ENCODE measurements around the gene USP10.

Gene USP10

GRCh38 chr16:84769416-84769815, 69.6 kb downstream of the USP10 start:
- no peak for DNase-seq (ENCODE audit: low read depth in 2 of 2)

GRCh38 chr16:84773312-84773711, 73.5 kb downstream of the USP10 start:
- no peak for DNase-seq (ENCODE audit: low read depth in 2 of 2)

GRCh38 chr16:84774810-84775209, 75.0 kb downstream of the USP10 start:
- no peak for DNase-seq (ENCODE audit: low read depth in 2 of 2)

GRCh38 chr16:84775262-84775810, 75.5 kb downstream of the USP10 start:
- DNase-seq (ENCODE audit: low read depth in 2 of 2), result no peak

GRCh38 chr16:84777435-84777834, 77.6 kb downstream of the USP10 start:
- no peak for DNase-seq (ENCODE audit: low read depth in 2 of 2)

GRCh38 chr16:84778720-84779119, 78.9 kb downstream of the USP10 start:
- DNase-seq (ENCODE audit: low read depth in 2 of 2), result no peak

- no peak for DNase-seq (ENCODE audit: low read depth in 2 of 2)
Observed at GRCh38 chr16:84780063-84780462, 80.3 kb downstream of the USP10 start.

GRCh38 chr16:84780544-84781376, 81.0 kb downstream of the USP10 start:
- DNase-seq (ENCODE audit: low read depth in 2 of 2), result no peak

- no peak for DNase-seq (ENCODE audit: low read depth in 2 of 2)
Observed at GRCh38 chr16:84782846-84783245, 83.0 kb downstream of the USP10 start.

GRCh38 chr16:84785843-84786581, 86.2 kb downstream of the USP10 start:
- DNase-seq (ENCODE audit: low read depth in 2 of 2), result no peak

- no peak for DNase-seq (ENCODE audit: low read depth in 2 of 2)
Observed at GRCh38 chr16:84786605-84787262, 86.9 kb downstream of the USP10 start.

- DNase-seq (ENCODE audit: low read depth in 2 of 2), result no peak
Observed at GRCh38 chr16:84787263-84787622, 87.4 kb downstream of the USP10 start.

- DNase-seq (ENCODE audit: low read depth in 2 of 2), result no peak
Observed at GRCh38 chr16:84788920-84789391, 89.2 kb downstream of the USP10 start.

- no peak for DNase-seq (ENCODE audit: low read depth in 2 of 2)
Observed at GRCh38 chr16:84789431-84789830, 89.6 kb downstream of the USP10 start.

GRCh38 chr16:84790301-84790700, 90.5 kb downstream of the USP10 start:
- DNase-seq (ENCODE audit: low read depth in 2 of 2), result no peak

- DNase-seq (ENCODE audit: low read depth in 2 of 2), result no peak
Observed at GRCh38 chr16:84791088-84791487, 91.3 kb downstream of the USP10 start.

GRCh38 chr16:84791501-84791900, 91.7 kb downstream of the USP10 start:
- DNase-seq (ENCODE audit: low read depth in 2 of 2), result no peak

- no peak for DNase-seq (ENCODE audit: low read depth in 2 of 2)
Observed at GRCh38 chr16:84794186-84794585, 94.4 kb downstream of the USP10 start.

- no peak for DNase-seq (ENCODE audit: low read depth in 2 of 2)
Observed at GRCh38 chr16:84794626-84795025, 94.8 kb downstream of the USP10 start.

GRCh38 chr16:84795329-84796053, 95.7 kb downstream of the USP10 start:
- DNase-seq (ENCODE audit: low read depth in 2 of 2), result no peak

GRCh38 chr16:84800158-84800978, 100.6 kb downstream of the USP10 start:
- no peak for DNase-seq (ENCODE audit: low read depth in 2 of 2)

Measured in stimulated activated CD8-positive, alpha-beta memory T cell treated with anti-CD3 and anti-CD28 coated beads, Interleukin-7, amount 100 ng/mL, for 4 hours (primary cell).